Measurements from ENCODE around the gene SRP9.
"Not testable (repeated sequence)": the region's sequence is repeated elsewhere in the genome, so short reads cannot be mapped to it uniquely, and the experiment has no call there.

SRP9 gene

GRCh38 chr1:225813214-225813964 is 35.8 kb downstream of the SRP9 start:
- DNase-seq (ENCODE audit: insufficient read length, low spot score) (no peak), FAIRE-seq (no peak)

- FAIRE-seq (no peak), DNase-seq (ENCODE audit: insufficient read length, low spot score) (no peak)
These were observed 36.8 kb downstream of the SRP9 start for GRCh38 chr1:225814381-225814780.

DNA sequence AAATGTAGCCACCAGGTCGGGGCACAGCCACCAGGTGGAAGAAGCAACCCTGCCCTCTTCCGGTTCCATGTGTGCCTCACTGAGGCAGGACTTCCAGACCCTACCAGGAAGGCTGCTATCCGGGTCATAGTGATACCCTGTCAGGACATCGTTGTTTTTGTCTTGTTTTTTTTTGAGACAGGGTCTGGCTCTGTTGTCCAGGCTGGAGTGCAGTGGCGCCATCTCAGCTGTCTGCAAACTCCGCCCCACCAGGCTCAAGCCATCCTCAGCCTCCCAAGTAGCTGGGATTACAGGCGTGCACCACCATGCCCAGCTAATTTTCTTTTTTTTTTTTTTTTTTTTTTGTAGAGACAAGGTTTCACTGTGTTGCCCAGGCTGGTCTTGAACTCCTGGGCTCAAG is 37.5 kb downstream of the SRP9 start:
- not testable (repeated sequence) for FAIRE-seq; DNase-seq (ENCODE audit: insufficient read length, low spot score)

DNA sequence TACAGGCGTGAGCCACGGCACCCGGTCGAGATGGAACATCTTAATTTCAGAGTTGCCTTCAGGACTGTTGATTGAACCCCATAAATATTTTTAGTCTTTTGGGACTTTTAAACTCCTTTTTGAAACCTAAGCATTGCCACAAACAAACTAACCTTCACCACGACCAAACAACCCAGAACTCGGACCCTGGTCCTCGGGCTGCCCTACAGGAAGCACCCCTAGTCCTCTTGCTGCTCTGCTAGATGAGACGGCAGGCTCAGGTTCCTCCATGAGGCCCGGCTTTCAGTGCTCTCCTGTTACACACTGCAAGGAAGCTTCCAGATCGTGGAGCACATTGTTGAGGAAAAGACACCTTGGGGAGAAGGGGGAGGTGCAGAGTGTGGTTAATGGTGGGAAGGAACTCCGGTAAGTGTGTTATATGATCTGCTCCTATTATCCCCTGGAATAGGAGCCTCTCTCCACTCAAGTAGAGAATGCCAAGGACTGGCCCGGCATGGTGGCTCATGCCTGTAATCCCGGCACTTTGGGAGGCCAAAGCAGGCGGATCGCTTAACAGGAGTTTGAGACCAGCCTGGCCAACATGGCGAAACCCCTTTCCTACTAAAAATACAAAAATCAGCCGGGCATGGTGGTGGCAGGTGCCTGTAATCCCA is 38.0 kb downstream of the SRP9 start:
- FAIRE-seq (no peak), DNase-seq (ENCODE audit: insufficient read length, low spot score) (no peak)

DNA sequence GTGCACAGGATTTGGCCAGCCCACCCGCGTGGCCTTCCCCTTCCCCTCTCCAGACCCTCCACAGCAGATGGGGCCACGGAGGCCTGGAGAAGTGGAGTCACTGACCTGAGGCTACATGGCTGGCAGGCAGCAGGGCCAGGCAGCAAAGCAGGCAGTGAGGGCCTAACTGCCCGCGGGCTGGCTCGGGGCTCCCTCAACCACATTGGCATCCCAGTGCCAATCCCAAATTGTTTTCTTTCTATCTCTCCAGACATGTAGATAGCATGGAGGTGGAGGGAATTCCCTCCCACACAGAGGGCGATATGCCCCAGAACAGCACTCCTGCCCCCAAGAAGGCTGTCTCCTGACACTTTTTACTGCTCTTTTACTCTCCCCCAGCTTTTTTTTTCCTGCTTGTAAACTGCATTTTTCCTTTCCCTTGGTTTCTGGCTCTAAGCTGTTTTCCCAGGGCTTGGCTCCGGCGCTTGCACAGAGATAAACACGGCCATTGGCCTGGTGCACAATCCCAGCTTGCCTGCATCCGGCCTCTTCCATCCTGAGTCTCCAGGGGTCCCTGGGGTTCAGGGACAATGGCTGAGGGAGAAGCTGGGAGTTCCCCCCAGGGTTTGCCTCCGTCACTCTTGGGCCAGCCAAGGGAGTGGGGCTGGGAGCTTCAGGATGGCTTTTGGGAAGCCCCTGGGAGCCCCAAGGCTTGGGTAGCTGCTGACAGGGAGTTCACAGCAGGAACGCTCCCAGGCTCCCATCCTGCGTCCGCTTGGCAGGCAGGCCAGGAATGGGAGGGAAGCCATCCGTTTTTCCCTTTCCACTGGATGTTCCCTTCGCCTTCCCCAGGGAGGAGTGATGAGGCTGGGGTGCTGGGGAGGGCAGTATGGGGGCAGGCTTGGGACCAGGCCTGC is 39.3 kb downstream of the SRP9 start:
- FAIRE-seq (no peak), DNase-seq (ENCODE audit: insufficient read length, low spot score) (no peak)

GRCh38 chr1:225817611-225818061 is 40.0 kb downstream of the SRP9 start:
- FAIRE-seq (no peak), DNase-seq (ENCODE audit: insufficient read length, low spot score) (no peak)

GRCh38 chr1:225818229-225818628 is 40.6 kb downstream of the SRP9 start:
- DNase-seq (ENCODE audit: insufficient read length, low spot score) (no peak), FAIRE-seq (no peak)

DNA sequence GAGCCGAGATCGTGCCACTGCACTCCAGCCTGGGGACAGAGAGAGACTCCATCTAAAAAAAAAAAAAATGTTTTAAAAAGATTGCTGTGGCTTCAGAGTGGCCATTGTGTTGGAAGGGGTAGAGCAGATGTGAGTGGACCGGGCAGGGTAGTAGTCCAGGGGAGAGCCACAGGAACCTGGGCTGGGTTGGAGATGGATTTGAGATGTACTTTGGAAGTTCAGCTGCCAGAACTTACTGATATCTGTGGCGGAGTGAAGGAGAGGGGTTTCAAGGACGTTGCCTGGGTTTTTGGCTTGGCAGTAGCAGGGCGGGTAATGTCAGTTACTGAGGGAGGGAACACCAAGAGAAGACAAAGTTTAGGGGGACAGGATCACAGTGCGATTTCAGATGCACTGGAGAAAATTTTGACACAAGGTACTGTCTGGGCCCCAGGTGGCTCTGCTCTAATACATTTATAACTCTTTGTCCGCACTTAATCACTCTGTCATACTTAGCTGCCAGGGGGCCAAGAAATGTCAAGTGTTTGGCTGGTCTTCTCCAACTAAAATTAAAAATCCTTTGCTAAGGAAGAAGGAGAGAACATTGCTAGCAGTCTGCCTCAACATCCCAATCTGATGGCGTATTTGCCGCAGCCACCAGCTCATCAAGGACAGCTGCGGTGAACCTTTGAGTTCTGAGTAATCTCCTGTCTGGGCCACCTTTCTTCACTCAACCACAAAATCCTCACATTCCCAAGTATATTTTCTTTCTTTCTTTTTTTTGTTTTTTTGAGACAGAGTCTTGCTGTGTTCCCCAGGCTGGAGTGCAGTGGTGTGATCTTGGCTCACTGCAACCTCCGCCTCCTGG is 41.9 kb downstream of the SRP9 start:
- FAIRE-seq (no peak), DNase-seq (ENCODE audit: insufficient read length, low spot score) (no peak)

DNA sequence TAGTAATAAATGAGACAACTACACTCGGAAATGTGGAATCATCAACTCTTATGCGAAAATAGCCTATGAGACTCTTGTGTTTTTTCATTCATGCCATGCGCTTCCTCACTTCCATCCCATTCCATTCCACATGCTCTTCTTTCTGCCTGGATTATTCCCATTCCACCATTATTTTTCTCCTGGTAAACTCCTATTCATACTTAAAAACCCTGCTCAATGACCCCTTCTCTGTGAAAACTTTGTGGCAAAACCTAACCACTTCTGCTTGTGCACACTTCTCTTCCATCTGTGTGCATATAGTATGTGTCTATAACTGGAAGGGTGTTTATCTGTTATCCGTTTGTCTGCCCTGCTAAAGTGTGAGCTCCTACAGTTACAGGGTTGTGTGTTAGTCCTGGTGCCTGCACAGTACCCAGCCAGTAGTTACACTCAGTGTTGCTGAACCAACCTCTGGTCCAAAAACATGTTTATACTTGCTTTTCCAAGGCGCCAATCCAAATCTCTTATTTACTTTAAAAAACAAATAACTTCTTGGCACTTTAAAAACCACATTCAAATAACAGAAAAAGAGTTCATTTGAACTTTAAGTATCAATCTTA is 43.0 kb downstream of the SRP9 start:
- FAIRE-seq (no peak), DNase-seq (ENCODE audit: insufficient read length, low spot score) (no peak)

DNA sequence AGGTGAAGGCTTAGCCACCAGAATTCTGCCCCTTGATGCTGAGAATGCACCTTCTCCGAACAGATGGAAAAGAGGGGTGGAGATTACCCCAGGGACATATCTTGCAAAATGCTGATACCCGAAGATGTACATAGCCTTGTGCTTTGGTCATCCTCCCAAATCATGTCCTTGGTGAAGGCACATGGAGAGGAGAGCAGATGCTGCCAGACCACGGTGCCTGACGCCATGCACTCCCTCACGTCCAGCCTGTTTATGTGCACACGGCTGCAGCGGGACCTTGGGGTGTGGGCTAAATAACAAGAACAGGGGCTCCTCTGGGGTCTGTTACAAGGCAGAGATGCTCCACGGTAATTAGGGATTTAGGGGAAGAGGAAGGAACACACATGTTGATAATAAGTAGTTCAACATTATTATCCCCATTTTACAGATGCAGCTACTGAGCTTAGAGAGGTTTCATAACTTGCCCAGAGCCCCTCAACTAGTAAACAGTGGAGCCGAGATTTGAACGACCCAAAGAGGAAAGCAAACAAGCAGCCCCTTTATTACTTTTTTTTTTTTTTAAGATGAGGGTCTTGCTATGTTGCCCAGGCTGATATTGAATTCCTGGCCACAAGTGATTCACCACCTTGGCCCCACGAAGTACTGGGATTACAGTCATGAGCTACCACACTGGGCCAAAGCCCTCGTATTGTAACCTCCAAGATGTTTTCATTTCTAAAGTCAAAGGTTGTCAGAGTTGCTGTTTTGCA is 45.2 kb downstream of the SRP9 start:
- DNase-seq (ENCODE audit: insufficient read length, low spot score) = no peak
- no peak for FAIRE-seq

DNA sequence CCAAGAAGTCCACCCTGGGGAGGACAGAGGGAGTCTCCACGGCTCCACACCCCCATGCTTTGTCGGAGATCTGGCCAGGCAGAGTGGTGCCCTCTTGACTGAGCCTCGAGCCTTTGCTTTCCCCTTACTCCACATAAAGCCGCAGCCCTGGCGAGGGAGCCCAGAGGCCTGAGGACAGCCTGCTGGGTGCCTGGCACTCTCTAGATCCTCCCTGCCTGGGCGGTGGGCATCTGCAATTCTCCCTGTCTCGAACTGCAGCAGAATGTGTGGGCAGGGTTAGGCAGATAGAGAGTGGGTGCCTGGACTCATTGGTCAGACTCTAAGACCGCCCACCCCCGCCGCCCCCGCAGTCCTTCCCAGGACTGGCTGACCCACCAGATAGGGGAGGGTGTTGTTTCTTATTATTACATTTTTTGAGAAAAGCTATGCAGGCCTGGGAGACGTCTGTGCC is 46.2 kb downstream of the SRP9 start:
- no peak for FAIRE-seq
- DNase-seq (ENCODE audit: insufficient read length, low spot score) = no peak

- DNase-seq (ENCODE audit: insufficient read length, low spot score) (no peak), FAIRE-seq (no peak)
These were observed 46.9 kb downstream of the SRP9 start for GRCh38 chr1:225824533-225824941.

- FAIRE-seq = no peak
- no peak for DNase-seq (ENCODE audit: insufficient read length, low spot score)
These were observed 47.5 kb downstream of the SRP9 start for GRCh38 chr1:225825078-225825477.

DNA sequence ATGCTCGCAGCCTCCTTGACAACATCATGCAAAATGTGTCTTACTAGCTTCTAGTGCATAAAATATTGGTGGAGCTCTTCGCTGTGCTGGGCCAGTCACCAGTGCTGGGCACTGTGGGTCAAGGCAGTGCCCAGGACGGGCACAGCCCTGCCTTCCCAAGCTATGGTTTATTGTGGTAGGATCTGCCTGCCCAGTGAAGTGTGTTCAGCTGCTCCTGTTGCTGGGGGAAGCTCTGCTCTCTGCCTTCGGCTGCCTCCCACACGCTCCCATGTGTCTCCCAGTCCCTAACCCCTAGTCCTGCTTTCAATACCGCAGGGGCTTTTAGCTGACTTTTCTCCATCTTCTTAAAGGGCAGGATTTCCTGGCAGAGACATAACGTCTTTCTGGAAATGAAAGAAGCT is 48.0 kb downstream of the SRP9 start:
- no peak for FAIRE-seq
- DNase-seq (ENCODE audit: insufficient read length, low spot score) = no peak

DNA sequence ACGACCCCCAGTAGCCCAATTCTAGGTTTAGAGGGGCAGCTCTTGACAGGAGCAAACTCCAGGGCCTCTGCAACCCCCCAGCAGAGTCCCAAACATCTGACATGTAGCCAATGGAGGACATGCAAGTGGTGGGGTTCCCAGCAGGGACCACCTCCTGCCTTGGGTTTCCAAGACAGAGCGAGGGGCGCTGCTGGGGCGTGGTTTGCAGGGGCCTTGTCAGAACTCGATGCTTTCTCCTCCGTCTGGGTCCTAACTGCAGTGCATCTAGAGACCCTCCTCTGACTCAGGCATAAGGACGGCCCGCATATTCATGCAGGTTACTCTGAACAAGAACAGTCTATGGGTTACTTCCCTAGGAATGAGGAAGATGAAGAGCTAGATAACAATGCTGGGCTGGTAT is 49.5 kb downstream of the SRP9 start:
- DNase-seq (ENCODE audit: insufficient read length, low spot score) (no peak), FAIRE-seq (no peak)

GRCh38 chr1:225828706-225829345 is 51.2 kb downstream of the SRP9 start:
- DNase-seq (ENCODE audit: insufficient read length, low spot score) (no peak), FAIRE-seq (no peak)

DNA sequence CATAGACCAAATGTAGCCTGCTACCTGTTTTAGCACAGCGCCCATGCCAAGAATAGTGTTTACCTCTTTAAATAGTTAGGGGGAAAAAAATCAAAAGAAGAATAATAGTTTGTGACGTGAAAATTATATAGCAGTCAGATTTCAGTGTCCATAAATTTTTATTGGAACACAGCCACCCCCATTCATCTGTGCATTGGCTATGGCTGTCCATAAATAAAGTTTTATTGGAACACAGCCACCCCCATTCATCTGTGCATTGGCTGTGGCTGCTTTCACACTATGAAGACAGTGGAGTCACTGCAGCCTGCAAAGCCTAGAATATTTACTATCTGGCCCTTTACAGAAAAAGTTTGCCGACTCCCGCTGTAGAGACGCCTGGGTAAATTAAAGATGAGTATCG is 53.2 kb downstream of the SRP9 start:
- DNase-seq (ENCODE audit: insufficient read length, low spot score) (no peak), FAIRE-seq (no peak)

DNA sequence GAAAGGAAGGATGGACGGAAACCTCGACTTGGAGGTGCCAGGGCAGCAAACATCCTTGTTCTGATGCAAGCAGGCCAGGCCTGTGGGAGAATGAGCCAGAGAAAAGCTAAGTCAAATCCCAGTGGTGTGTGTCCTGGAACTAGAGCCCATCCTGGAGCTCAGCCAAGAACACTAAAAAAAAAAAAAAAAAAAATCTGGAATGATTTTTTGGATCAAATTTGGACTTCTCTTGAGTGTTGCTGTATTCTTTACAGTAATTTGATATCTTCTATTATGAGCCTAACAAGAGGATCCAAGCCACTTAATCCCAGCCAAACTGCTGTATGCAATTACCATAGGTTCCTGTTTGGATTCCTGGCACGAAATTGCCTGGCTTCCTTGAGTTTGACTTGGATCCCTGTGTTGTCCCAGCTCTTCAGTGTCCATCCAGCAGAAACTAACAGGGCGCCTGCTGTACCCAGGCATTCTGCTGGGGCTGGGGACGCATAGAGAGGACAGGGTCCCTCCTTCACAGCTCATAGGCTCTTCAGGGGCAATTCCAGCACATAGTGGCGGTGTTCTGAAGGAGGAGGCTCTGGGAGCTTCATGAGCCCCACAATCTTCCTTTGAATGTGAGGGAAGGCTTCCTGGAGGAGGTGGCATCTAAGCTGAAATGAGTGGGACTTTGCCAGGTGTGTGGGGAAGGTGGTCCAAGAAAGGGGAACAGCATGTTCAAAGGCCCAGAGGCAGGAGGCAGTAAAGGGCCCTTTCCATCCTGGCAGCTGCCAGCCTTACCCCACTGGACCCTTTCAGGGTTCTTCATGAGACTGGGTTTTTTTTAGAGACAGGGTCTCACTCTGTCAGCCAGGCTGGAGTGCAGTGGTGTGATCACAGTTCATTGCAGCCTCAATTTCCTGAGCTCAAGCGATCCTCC is 57.0 kb downstream of the SRP9 start:
- FAIRE-seq (no peak), DNase-seq (ENCODE audit: insufficient read length, low spot score) (no peak)
